Fibroblast of lung (primary cell): Measurements from ENCODE around the gene DCP1B. TPM values are rescaled to one million over a fixed set of nuclear protein-coding genes. Genes with fewer than 3 reads are reported as not detected.

Source experiments
- DNase-seq, 2 donors: peaks; one replicate each; pipeline versions ENCODE4 v3.0.0 to v3.0.0-alpha.2; 2010; ENCODE audit warnings: low read depth in 2 of 2
- H2AFZ ChIP-seq: 2 replicates; pipeline ENCODE4 v1.5.1; 2012; ENCODE audit warnings: low read length, control low read depth, inconsistent platforms
- H3K27ac ChIP-seq: 2 replicates; pipeline ENCODE4 v1.5.1; 2011; ENCODE audit warnings: low read length, control low read depth; ENCODE audit not compliant: insufficient read depth
- H3K27me3 ChIP-seq: 2 replicates; pipeline ENCODE4 v1.5.1; 2011; ENCODE audit warnings: mild to moderate bottlenecking, low read length; ENCODE audit not compliant: control insufficient read depth, insufficient read depth
- H3K36me3 ChIP-seq: 2 replicates; pipeline ENCODE4 v1.5.1; 2011; ENCODE audit warnings: low read length; ENCODE audit not compliant: control insufficient read depth, insufficient read depth
- H3K4me1 ChIP-seq: 2 replicates; pipeline ENCODE4 v1.5.1; 2011; ENCODE audit warnings: low read length; ENCODE audit not compliant: control insufficient read depth, insufficient read depth; ENCODE audit errors: extremely low read depth
- H3K4me2 ChIP-seq: 2 replicates; pipeline ENCODE4 v1.5.1; 2011; ENCODE audit warnings: low read length, control low read depth; ENCODE audit not compliant: insufficient read depth; ENCODE audit errors: extremely low read depth
- H3K4me3 ChIP-seq, 4 experiments: fragments of 200-600 bp in 1 of 4; sonication (generic) in 1 of 4; replicated peaks in 1 of 4; 2 replicates each; pipeline ENCODE4 v1.5.1; 2011 to 2016; ENCODE audit warnings: low read length in 4 of 4, low read depth in 3 of 4, mild to moderate bottlenecking in 3 of 4, control low read depth in 2 of 4, inconsistent platforms in 1 of 4, mixed read lengths in 1 of 4; ENCODE audit not compliant: insufficient read depth in 1 of 4; ENCODE audit errors: control extremely low read depth in 1 of 4
- H3K79me2 ChIP-seq: 2 replicates; pipeline ENCODE4 v1.5.1; 2012; ENCODE audit warnings: mild to moderate bottlenecking, low read length, inconsistent platforms; ENCODE audit not compliant: control insufficient read depth, insufficient read depth
- H3K9ac ChIP-seq: 2 replicates; pipeline ENCODE4 v1.5.1; 2011; ENCODE audit warnings: mild to moderate bottlenecking, low read length, control low read depth; ENCODE audit not compliant: insufficient read depth
- H3K9me3 ChIP-seq: 2 replicates; pipeline ENCODE4 v1.5.1; 2012; ENCODE audit warnings: low read depth, low read length; ENCODE audit not compliant: control insufficient read depth, insufficient read depth
- H4K20me1 ChIP-seq: 2 replicates; pipeline ENCODE4 v1.5.1; 2011; ENCODE audit warnings: low read length; ENCODE audit not compliant: control insufficient read depth, insufficient read depth; ENCODE audit errors: extremely low read depth
- CTCF ChIP-seq, 2 donors: IDR thresholded peaks in 1 of 2; conservative IDR thresholded peaks in 1 of 2; 1 replicate in 1 of 2; 2 replicates in 1 of 2; pipeline ENCODE4 v1.5.1; 2011 to 2012; ENCODE audit warnings: low read length in 2 of 2, control low read depth in 1 of 2, inconsistent platforms in 1 of 2, low read depth in 1 of 2, mild to moderate bottlenecking in 1 of 2
- EZH2 ChIP-seq: IDR thresholded peaks from 2 replicates; pipeline ENCODE4 v1.5.1; 2012; ENCODE audit warnings: low read length, control low read depth, mild to moderate bottlenecking; ENCODE audit errors: missing control alignments
- polyA plus RNA-seq, 2 donors: library from polyadenylated mRNA; depleted of rRNA in 1 of 2; stranded (reverse) in 1 of 2; unstranded in 1 of 2; fragments of >200 nt; gene quantifications; 2 replicates each; pipeline ENCODE4 v1.2.1, GENCODE V29; 2011 to 2012; ENCODE audit warnings: missing spikeins in 1 of 2
- total RNA-seq: library from RNA; depleted of rRNA; stranded (reverse); fragments of >200 nt; gene quantifications from 2 replicates; pipeline ENCODE4 v1.2.1, GENCODE V29; 2014

DCP1B gene
- total and polyA plus RNA-seq, 2 donors (not counting 1 experiment from before 2014, with no cell fraction given), result 10.4 to 19.4 TPM

GRCh38 chr12:1911598-1912575 is 92.4 kb downstream of the DCP1B start:
- no peak for DNase-seq

GRCh38 chr12:1910468-1910867 is 93.8 kb downstream of the DCP1B start:
- no peaks in the 10 kb centered on the region for H3K4me1 ChIP-seq
- H3K4me3 ChIP-seq, result no peak overlapping the region
- H4K20me1 ChIP-seq, result no peaks in the 10 kb centered on the region
- H3K27ac ChIP-seq, result no peak overlapping the region
- H3K9me3 ChIP-seq, result no peaks in the 10 kb centered on the region
- H2AFZ ChIP-seq, result no peak overlapping the region
- no peaks in the 10 kb centered on the region for H3K79me2 ChIP-seq
- no peak overlapping the region for H3K9ac ChIP-seq
- H3K27me3 ChIP-seq, result peaks cover 12% of the 10 kb centered on the region
- no peak for DNase-seq
- H3K4me2 ChIP-seq, result no peak overlapping the region
- TF ChIP-seq CTCF (conservative IDR thresholded peaks at IDR 0.05 in 1 of 2, IDR thresholded peaks at IDR 0.05 in 1 of 2; ENCODE audit: low read depth in 1 of 2, low read length in 2 of 2) (no peak), EZH2 (no peak)
- no peaks in the 10 kb centered on the region for H3K36me3 ChIP-seq

More at GRCh38 chr12:1911598-1912575, 92.4 kb downstream of the DCP1B start:
- no peak overlapping the region for H3K4me3 ChIP-seq
- H3K4me2 ChIP-seq, result no peak overlapping the region
- H3K4me1 ChIP-seq, result no peaks in the 10 kb centered on the region
- H3K27ac ChIP-seq, result no peak overlapping the region
- H3K9ac ChIP-seq, result no peak overlapping the region
- H4K20me1 ChIP-seq, result no peaks in the 10 kb centered on the region
- no peak overlapping the region for H2AFZ ChIP-seq
- peaks cover 16% of the 10 kb centered on the region for H3K27me3 ChIP-seq
- no peaks in the 10 kb centered on the region for H3K79me2 ChIP-seq
- no peaks in the 10 kb centered on the region for H3K36me3 ChIP-seq
- no peaks in the 10 kb centered on the region for H3K9me3 ChIP-seq
- no peak for TF ChIP-seq EZH2
- TF ChIP-seq CTCF (conservative IDR thresholded peaks at IDR 0.05 in 1 of 2, IDR thresholded peaks at IDR 0.05 in 1 of 2; ENCODE audit: low read depth in 1 of 2, low read length in 2 of 2), result no peak

DNA sequence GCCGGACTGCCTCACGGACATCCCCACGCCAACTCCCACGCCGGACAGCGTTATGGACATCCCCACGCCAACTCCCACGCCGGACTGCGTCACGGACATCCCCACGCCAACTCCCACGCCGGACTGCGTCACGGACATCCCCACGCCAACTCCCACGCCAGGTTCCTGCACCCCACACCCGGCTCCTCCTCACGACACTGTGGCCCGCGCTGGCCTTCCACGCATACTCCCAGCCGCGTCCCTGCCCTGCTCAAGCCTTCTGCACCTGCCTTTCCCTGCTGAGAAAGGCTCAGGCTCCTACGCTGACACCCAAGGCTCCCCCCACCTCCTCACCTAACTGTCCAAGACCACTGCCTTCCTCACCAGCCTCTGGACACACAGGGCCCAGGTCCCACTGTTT is 95.5 kb downstream of the DCP1B start:
- no peak for DNase-seq
- no peaks in the 10 kb centered on the region for H3K4me1 ChIP-seq
- H2AFZ ChIP-seq, result no peak overlapping the region
- H3K27ac ChIP-seq, result no peak overlapping the region
- H4K20me1 ChIP-seq, result no peaks in the 10 kb centered on the region
- no peak overlapping the region for H3K4me2 ChIP-seq
- no peaks in the 10 kb centered on the region for H3K36me3 ChIP-seq
- no peaks in the 10 kb centered on the region for H3K9me3 ChIP-seq
- H3K9ac ChIP-seq, result no peak overlapping the region
- H3K4me3 ChIP-seq, result no peak overlapping the region
- H3K27me3 ChIP-seq, result peaks cover 2% of the 10 kb centered on the region
- H3K79me2 ChIP-seq, result no peaks in the 10 kb centered on the region
- TF ChIP-seq EZH2 (no peak), CTCF (conservative IDR thresholded peaks at IDR 0.05 in 1 of 2, IDR thresholded peaks at IDR 0.05 in 1 of 2; ENCODE audit: low read depth in 1 of 2, low read length in 2 of 2) (no peak)
